H1 (cell line): ENCODE data around the gene CRTC1. TPM values are rescaled to one million over a fixed set of nuclear protein-coding genes. Genes with fewer than 3 reads are reported as not detected.

Experiments
- CTBP2 ChIP-seq: IDR thresholded peaks from 2 replicates; pipeline ENCODE4 v1.7.0; 2011; ENCODE audit warnings: borderline replicate concordance, mild to moderate bottlenecking, moderate library complexity, mixed read lengths, low read length; ENCODE audit not compliant: insufficient read depth, insufficient read length
- HDAC2 ChIP-seq, 2 experiments: fragments of 300-600 bp in 1 of 2; sonication (generic) in 1 of 2; IDR thresholded peaks; 2 replicates each; pipeline ENCODE4 v1.6.1; 2011 to 2012; ENCODE audit warnings: low read depth in 2 of 2, low read length in 2 of 2, mild to moderate bottlenecking in 2 of 2, moderate library complexity in 2 of 2, borderline replicate concordance in 1 of 2, inconsistent platforms in 1 of 2
- JUN ChIP-seq: IDR thresholded peaks from 2 replicates; pipeline ENCODE4 v1.6.1; 2011; ENCODE audit warnings: low read depth, mild to moderate bottlenecking, improper control_type of control experiment, low read length
- JUND ChIP-seq: IDR thresholded peaks from 2 replicates; pipeline ENCODE4 v1.6.1; 2011; ENCODE audit warnings: mild to moderate bottlenecking, improper control_type of control experiment, low read length
- MAFK ChIP-seq: IDR thresholded peaks from 2 replicates; pipeline ENCODE4 v1.6.1; 2012; ENCODE audit warnings: low read depth, mild to moderate bottlenecking, improper control_type of control experiment, low read length
- POU5F1 ChIP-seq: IDR thresholded peaks from 2 replicates; pipeline ENCODE4 v1.6.1; 2011; ENCODE audit warnings: low read depth, mild to moderate bottlenecking, low read length, moderate library complexity
- SIRT6 ChIP-seq: IDR thresholded peaks from one replicate; pipeline ENCODE4 v1.7.1; 2012; ENCODE audit warnings: low read length, inconsistent platforms
- SRF ChIP-seq: IDR thresholded peaks from 2 replicates; pipeline ENCODE4 v1.6.1; 2011; ENCODE audit warnings: mild to moderate bottlenecking, low read depth, low read length, moderate library complexity
- polyA plus RNA-seq, 7 experiments: library from polyadenylated mRNA; depleted of rRNA in 3 of 7; stranded (reverse) in 5 of 7; unstranded in 2 of 7; fragments of >200 nt in 5 of 7; fragments of 200-250 nt in 2 of 7; gene quantifications; 1 replicate in 5 of 7; 2 replicates in 1 of 7; 4 replicates in 1 of 7; pipeline versions ENCODE4 v1.2.1 to v1.2.3, GENCODE V29; 2011 to 2013; ENCODE audit warnings: missing spikeins in 2 of 7, mixed read lengths in 2 of 7
- total RNA-seq: library from RNA; stranded (reverse); fragmentation: NEBNext Ultra II Directional; extraction: Animal tissue kit (Norgen Biotek cat#: 25700); gene quantifications from 2 replicates; pipeline ENCODE4 v1.2.1, GENCODE V29; 2021
- TF ChIP-seq, protein P1 (sequence below): IDR thresholded peaks from 2 replicates; pipeline ENCODE4 v1.6.1; 2011; ENCODE audit warnings: low read depth, mild to moderate bottlenecking, low read length; ENCODE audit not compliant: insufficient read depth
- TF ChIP-seq, protein P2 (sequence below), 3 experiments: IDR thresholded peaks; 1 replicate in 2 of 3; 2 replicates in 1 of 3; pipeline versions ENCODE4 v1.5.1 to v1.6.1; 2011; ENCODE audit warnings: low read length in 3 of 3, mild to moderate bottlenecking in 3 of 3, inconsistent platforms in 2 of 3, low read depth in 1 of 3, moderate library complexity in 1 of 3; ENCODE audit not compliant: insufficient read depth in 1 of 3; ENCODE audit errors: control extremely low read depth in 1 of 3

Gene CRTC1
- total and polyA plus RNA-seq, 2 of the 8 experiments (the other 6 are each of a cell fraction or from before 2014, with no cell fraction given), result 2.9 to 8.5 TPM

DNA sequence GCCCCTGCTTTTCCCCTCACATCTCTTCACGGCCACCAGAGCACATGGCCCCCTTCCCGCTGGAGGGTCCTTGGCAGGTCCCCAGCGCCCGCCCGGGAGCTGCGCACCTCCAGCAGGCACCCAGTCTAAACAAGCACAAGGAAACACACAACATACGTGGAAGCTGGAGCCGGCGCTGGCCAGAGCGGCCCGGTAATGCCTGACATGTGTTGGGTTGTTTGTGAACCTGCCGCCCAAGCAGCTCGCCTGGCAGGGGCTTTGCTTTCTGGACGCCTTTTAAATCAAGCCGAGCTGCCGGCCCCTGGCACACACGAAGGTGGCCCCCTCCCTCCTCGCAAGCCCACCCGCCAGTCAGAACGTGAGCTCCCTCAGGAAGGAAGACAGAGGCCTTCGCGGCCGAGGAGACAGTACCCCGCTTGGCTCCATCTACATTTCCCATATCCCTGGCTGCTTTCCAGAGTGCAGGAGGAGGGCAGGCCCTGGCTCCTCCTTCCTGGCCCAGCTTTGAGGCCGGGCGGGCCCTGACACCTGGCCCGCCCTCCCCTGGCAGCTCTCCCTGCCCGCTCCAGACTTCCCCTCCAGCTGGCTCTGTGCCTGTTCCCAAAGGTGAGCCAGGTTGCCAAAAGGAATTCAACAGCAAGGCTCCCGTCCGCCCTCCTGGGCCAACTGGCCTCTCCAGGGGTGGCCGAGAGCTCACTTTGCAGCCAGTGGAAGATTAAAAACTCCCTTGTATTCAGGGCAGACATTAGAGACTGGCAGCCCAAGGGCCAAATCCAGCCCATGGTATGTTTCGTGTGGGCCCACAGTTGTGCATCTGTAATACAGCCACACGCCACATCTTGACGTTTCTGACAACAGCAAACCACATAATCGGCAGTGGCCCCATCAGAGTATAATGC, 78.9 kb downstream of the CRTC1 start (continued):
- TF ChIP-seq JUND (no peak), SIRT6 (no peak), HDAC2 (IDR thresholded peaks at IDR 0.05; ENCODE audit: borderline replicate concordance in 1 of 2, low read depth in 2 of 2, low read length in 2 of 2) (no peak), MAFK (no peak), SRF (no peak), JUN (no peak), POU5F1 (no peak), CTBP2 (no peak)
- TF ChIP-seq, protein P1, sequence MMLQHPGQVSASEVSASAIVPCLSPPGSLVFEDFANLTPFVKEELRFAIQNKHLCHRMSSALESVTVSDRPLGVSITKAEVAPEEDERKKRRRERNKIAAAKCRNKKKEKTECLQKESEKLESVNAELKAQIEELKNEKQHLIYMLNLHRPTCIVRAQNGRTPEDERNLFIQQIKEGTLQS, result no peak
- TF ChIP-seq, protein P2, sequence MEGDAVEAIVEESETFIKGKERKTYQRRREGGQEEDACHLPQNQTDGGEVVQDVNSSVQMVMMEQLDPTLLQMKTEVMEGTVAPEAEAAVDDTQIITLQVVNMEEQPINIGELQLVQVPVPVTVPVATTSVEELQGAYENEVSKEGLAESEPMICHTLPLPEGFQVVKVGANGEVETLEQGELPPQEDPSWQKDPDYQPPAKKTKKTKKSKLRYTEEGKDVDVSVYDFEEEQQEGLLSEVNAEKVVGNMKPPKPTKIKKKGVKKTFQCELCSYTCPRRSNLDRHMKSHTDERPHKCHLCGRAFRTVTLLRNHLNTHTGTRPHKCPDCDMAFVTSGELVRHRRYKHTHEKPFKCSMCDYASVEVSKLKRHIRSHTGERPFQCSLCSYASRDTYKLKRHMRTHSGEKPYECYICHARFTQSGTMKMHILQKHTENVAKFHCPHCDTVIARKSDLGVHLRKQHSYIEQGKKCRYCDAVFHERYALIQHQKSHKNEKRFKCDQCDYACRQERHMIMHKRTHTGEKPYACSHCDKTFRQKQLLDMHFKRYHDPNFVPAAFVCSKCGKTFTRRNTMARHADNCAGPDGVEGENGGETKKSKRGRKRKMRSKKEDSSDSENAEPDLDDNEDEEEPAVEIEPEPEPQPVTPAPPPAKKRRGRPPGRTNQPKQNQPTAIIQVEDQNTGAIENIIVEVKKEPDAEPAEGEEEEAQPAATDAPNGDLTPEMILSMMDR (IDR thresholded peaks at IDR 0.05; ENCODE audit: control extremely low read depth in 1 of 3, insufficient read depth in 1 of 3, low read depth in 1 of 3, low read length in 3 of 3), result no peak
